GM21367 (cell line): ENCODE data around the gene E2F4.
A peak's percentile ranks its signal among the peaks of the same experiment; 100 is the strongest.

Experiments
- ATAC-seq: cut with Tn5 transposase; IDR thresholded peaks from one replicate; pipeline ENCODE4 v1.9.1; 2021; ENCODE audit not compliant: unreplicated experiment

E2F4 gene

DNA sequence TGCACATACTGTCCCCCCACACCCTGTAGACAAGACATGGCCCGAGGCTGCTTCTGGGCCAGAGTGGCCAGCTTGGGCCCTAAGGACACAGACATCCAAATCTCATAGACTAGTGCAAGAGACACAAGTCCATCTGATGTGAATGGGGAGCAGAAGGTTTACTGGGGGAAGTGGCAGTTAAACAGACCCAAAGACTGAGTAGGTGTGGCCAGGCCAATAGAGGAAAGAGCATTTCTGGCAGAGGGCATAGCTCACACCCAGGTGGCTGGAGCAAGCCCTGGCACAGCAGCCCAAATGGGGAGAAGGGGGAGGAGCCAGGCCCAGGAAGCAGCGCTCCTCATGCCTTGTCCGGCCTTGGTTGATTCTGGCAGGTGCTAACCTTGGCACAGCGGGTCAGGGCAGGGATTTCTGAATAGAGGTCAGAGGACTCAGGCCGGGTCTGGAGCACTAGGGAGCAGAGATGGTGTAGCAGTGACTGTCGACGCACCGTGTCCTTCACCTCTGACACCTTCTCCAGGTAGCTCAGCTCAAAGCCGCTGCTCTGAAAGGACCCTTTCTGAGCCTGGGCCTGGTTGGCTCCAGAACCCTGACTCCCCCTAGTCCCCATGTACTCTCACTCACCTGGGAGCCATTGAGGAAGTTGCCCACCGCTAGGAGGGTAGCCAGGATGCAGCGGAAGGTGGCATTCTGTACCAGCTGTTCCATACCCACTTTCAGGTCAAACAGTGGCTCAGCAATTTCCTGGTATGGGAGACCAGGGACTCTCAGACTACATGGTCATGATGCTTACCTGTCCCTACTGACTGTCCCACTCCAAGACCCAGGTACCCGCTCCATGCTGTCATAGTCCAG, 39.1 kb downstream of the E2F4 start:
- no peak for ATAC-seq

DNA sequence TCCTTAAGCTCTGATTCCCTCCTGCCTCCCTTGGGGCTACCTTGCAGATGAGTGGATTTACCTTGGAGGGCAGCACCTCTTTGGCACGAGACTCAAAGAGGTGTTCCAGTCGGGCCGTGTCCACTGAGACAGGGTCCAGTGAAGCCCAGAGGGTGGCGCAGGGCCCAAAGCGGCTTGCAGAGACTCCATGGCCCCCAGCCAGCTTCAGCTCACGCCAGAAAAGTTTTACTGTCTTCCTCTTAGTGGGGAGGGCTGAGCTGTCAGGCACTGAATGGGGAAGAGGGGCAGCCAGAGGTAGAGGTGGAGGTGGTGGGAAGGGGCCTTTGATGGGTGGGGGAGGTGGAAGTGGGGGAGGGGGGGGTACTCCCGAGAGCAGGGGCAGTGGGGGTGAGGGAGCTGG, 41.6 kb downstream of the E2F4 start:
- ATAC-seq, result no peak

DNA sequence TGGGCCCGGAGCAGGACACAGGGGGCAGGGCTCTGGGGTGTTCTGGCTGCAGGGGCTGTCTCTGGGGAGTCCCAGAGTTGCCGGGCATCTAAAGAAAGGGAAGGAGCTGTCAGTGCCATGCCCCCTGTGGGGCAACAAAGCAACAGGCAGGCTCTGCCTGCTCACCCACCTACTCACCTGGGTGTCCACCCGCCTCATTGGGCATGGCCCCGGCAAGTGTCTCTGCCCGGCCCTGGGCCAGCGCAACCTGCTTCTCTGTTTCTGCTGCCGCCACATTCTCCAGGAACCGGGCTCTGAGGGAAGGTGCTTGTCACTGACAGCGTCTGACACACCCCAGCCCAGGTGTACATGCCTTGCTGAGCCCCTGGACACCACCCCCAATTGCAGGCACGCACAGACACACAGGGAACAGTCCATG, 42.2 kb downstream of the E2F4 start:
- ATAC-seq, result no peak

DNA sequence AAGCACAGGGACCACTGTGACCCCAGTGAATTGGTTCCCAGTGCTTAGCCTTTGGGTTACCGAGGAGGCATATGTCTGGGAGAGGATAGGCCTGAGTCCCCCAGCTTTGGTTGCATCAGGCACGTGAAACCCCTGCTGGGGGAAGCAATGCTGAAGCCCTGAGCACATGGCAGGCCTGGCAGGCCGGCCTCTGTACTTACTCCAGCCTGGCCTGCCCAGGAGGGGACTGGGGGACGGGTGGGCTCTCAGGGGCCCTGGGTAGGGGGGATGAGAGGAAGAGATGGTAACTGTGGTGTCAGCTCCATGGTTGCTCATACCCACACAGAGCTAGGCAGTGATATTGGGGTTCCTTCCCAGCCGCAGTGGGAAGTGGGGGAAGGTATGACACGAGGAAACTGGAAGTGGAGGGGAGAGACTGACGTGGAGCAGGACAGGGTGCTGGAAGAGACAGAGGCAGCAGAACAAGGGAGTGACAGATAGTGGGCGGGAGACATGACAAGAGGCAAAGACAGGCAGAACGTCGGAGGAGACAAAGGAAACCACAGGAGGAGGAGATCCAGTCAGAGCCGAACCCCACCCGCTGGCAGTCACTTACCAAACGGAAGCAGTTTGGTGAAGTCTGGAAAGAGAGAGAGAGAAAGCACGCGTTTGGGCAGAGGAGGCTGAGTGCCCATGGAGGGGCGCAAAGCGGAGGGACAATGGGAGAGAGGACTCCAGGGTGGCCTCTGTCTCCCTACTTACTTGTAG, 44.0 kb downstream of the E2F4 start:
- ATAC-seq, result no peak

DNA sequence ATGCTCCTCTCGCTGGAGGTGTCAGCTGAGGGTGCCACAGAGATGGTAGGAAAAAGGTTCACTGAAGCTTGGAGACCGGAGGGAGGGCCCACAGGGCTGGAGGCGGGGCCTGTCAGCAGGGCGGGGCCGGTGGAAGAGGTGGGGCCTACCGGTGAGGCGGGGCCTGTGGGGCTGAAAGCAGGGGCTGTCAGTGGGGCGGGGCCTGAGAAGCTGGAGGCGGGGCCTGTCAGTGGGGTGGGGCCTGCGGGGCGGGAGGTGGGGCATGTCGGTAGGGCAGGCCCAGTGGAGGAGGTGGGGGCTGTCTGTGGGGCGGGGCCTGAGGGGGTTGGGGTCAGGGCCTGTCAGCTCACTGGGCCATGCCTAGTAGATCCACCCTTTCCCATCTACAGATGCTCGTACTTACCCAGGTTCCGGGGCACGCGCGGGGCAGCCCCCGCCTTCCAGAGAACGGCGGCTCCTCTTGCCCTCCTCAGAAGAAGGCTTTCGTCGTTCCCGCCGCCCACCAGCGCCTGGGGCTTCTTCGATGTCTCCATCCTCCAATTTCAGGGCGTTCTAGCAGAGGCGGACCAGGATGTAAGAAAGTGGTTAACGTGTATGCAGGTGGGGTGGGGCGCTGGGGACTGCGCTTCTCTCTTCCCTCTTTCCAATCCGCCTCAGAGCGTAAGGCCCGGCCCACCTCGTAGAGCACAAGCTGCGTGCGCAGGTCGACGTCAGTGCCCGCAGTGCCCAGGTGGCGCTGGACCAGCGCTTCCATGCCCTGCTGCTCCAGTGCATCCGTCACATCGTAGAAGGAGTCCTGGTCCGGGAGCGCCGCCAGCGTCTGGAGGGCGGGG, 44.8 kb downstream of the E2F4 start:
- no peak for ATAC-seq

DNA sequence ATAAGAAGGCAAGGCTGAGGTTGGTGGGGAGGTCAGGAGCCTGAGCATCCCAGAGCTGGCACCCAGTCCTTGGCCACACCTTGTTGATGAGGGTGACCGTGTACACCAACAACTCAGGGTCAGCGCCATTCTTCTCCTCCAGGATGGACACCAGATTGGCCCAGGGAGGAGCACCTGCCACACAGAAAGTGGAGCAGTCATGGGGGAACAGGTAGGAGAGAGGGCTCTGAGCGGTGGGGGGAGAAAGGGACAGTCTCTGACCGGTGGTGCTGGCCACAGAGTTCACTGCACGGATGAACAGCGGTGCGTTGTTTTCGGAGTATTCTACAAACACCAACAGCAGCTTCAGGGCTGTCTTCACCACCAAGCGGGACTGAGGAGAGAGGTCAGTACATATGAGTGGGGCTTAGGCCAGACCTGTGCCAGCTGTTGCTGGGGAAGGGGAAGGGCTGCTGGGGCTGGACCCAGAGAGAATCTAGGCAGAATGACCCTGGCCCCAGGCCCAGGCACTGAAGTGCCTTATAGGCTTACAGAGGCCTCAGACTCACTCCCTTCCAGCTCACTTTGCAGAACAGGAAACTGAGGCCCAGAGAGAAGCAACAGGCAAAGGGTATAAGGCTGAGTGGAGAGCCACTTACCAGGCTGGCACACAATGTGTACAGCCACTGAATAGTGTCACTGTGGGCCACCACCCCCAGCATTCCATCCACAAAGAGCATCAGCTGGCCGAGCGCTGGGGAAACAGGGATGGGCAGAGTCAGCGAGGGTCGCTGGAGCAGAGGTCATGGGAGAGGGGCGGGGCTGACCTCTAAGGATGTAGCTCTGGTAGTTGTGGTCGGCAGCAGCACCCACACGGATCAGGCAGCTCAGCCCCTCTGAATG, 45.7 kb downstream of the E2F4 start:
- ATAC-seq, result no peak

DNA sequence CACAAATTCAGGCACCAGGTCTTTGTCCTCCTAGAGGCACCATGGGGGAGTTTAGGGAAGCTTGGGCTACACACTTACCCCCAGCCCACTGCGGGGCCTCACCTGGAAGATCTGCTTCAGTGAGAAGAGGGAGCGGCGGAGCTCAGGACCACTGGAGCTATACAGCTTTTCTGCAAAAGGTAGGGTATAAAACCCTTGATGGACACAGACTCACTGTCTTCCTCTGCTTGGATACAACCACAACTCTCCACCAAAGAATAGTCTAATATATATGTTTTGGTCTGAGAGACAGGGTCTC, 46.3 kb downstream of the E2F4 start:
- ATAC-seq, result no peak

DNA sequence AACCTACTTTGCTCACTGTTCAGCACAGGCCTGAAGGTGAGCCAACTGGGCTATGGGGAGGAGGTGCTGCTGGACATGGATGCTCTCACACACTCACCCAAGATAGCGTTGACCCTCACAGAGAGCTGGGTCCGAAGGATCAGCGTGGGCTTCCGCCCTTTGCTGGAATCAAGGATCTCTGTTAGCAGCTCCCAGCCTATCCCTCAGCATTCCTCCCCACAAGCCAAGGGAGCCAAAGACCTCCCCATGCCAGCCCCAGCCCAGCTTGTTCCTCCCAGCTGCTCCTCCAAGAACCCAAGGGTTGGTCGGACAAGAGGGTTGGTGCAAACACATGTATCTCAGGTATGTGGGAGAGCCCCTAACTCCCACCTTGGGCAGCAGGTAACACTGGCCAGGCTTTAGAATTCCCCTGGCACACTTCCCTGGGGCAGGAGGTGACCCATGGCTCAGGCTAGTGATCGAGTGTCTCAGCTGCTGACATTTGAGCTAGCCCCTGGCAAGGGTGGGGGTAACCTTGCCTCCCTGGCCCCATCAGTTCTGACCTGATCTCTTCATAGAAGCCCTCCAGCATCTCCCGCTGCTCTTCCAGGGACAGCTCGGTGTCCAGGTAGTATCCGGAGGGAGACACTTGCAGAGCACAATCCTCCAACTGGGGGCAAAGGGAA, 47.0 kb downstream of the E2F4 start:
- no peak for ATAC-seq

DNA sequence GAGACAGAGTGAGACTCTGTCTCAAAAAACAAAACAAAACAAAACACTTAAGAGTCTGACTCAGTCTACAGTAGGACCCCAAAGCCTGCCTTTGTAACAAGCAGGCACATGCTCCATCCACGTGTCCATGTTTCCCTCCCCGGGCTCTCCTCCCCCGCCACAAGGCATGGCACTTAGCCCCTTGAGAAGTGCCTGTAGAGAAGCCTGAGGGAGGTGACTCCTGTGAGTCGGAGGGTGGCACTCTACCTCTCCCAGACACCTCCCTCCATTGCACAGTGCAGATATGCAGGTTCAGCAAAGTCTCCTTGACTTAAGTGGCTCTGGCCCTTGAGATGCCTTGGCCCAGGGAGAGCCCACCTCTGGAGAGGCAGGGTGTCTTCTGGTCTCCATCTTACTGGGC, 48.6 kb downstream of the E2F4 start:
- no peak for ATAC-seq

DNA sequence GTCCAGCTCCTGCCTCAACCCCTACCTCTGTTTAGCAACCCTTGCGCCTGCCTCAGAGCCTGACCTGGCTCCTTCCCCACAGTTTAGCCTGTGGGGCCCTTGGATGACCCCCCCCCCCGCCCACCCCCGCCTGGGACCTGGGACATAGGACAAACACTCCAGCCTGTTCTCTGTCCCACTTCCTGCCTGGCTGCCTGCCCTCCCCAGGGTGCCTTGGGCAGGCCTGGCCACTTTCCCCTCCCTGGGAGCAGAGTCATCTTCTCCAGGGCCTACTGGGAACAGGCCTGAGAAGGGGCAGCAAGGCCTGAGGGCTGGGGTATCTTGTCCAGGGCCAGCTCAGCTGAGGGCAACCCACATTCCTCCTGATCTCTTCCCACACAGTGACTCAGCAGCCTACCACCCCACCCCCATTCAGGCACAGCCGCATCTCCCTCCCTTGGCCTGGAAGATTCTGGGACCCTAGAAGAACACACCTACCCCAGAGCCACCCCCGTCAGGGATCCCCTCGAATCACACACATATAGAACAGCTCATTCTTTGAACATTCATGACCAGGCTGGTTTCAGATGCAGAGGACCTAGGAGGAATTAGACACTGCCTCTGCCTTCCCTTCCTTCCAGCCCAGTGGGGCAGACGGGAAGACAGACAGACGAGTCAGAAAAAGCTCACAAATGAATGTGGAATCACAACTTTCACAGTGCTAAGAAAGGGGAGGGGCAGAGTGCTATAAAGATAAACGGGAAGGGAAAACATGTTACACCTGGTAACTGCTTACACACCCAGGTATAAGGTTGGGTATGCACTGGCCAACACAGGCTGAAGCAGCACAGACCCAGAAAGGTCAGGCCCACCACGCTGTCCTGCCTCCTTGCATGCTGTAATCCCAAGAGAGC, 49.3 kb downstream of the E2F4 start:
- ATAC-seq, result no peak

DNA sequence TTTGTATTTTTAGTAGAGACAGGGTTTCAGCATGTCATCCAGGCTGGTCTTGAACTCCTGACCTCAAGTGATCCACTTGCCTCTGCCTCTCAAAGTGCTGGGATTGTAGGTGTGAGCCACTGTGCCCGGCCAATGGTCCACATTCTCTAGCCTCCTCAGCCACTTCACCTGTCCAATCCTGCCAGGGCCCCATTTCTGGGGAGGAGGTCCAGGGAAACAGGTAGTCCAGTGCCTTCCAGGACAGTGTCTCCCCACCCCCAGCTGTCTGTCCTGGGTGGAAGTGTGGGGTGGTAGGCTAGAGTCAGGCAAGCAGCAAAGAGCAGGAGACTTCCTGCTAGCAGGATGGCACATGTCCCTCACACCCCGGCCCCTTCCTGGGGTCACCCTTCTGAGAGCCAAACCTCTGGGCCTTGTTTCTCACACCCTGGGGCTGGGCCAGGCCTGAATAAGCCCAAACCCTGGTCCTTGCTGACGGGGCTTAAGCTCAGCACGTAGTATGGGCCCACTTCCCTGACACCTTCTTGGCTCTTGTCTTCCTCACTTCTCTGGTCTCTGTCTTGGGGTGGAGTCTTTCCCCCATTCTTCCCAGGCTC, 50.3 kb downstream of the E2F4 start:
- no peak for ATAC-seq

DNA sequence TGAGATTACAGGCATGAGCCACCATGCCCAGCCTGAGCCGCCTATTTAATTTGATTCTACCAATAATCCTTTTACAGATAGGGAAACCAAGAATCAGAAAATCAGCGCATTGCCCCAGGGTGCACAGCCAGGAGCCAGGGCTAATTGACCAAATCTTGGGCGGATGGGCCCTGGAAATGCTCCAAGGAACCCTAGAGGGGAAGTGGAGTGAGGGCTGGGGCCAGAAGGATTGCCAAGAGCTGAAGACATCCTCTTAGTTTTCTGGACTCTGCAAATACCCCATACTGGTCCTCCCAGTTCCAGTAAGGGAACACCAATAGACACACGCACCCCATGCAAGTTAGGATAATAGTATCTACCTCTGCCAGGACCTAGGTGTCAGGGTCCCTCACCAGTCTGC, 51.5 kb downstream of the E2F4 start:
- ATAC-seq, result no peak

DNA sequence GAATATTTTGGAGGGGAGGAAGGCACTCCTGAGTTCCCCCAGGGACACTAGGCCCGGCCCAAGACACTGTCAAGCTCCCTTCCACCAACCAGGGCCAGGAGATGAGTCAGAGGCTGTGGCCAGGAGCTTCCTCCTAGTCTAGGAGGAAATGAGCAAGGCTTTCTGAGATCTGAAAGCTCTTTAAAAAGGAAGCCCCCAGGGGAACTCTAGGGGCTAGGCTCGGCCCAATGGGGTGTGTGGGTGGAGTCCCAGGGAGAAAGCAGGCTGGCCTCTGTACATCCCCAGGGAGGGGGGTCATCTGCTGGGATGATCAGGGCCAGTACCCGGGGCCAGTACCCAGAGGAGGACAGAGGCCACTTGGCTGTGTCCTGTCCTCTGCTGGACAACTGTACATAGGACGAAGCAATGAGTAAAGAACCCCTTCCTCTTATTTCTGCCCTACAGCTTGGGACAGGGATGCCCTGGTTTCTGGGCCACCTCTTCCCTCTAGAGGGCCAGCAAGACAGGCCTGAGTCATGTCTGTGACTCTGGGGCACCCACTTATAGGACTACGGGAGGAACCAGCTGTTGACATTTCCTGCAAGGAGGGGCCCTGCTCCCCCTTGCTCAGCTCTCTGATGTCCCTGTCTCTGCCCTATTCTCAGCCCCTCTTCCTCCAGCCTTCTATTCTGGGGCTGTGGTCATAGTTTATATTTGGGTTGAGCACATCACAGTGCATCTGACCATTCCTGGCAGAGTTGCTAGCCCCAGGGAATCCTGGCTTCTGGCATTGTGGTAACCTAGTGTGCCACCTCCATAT, 52.6 kb downstream of the E2F4 start:
- ATAC-seq, result peak; percentile 47

DNA sequence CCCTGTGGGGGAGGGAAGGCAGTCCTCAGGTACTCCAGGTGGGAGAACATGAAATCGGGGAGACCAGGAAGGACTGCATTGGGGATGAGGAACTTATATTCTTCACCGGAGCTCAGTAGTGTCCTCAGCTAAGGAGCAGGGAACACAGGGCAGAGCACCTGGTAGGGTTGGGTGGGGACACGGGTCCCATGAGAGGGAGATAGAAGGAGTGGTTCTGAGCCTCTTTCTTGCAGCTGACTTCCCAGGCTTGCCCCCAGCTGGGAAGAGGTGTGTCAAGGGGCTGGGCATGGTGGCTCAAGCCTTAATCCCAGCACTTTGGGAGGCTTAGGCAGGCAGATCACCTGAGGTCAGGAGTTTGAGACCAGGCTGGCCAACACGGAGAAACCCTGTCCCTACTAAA, 53.2 kb downstream of the E2F4 start:
- ATAC-seq, result no peak

DNA sequence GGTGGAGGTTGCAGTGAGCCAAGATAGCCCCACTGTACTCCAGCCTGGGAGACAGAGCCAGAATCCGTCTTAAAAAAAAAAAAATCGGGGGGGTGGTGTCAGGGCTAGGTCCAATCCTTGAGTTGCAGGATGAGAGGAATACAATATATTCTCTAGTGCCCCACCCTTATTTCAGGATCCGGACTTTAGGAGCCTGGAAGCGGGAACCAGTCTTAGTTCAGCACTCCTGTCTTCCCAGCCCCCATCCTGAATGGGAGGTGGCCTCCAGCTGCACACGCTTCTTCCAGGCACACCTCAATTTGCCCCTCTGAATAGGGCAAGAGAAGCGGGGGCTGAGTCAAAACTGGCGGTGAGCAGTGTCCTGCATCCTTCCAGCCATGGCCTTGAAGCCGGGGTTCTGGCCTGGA, 53.7 kb downstream of the E2F4 start:
- no peak for ATAC-seq

DNA sequence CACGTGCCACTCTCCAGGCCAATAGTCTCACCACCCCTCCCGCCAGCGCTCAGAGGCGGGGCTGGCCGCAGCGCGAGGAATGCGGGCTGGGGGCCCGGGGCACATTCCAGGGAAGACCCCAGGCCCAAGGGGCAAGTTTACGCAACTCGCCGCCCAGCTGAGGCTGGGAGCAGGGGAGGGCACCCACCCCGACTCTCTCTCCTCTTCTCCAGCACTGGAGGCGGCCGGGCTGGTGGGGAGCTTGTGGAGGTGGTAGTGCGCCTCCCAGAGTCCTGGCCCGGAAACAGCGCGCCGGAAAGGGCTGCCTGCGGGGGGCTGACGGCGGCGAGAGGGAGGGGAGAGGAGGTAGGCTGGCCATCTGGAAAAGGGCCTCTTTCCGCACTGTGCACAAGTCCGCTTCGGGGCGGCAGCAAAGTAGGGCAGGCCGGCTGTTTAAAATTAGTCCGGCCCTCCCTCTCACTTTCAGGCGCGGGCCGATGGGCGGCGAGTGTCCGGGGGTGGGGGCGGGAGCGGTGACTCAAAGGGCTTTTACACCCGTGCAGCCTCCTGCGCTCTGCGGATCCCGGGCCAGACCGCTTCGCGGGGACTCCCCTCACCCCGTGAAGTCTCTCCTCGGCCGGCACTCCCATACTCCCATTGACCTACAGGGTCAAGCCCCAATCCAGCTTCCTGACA, 54.3 kb downstream of the E2F4 start:
- peak; percentile 16 for ATAC-seq

DNA sequence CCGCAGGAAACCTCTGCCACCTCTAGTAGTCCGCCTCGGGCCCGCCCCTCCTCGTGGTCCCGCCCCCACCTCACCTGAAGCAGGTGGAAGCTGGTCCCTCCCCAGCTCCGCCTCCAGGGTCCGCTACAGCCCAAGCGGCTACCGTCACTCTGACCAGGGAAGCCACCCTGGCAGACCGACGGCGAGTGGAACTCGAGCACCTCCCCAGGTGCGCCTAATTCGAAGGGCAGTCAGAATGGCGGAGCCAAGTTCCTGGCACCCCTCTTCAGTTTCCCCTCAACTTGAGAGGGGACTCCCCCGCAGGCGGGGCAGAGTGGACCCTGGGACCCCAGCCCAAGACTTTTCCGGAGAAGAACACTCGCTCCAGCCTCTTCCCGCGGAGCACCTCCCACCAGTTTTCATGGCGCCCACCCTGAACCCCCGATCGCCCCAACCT, 54.8 kb downstream of the E2F4 start:
- ATAC-seq, result peak; percentile 4
